ENCODE measurements around the gene ACSS1. TPM values are rescaled to one million over a fixed set of nuclear protein-coding genes. Genes with fewer than 3 reads are reported as not detected.

The ACSS1 gene
- total and polyA plus RNA-seq, 8 donors = 26.6 to 44.3 (median 42.3) TPM

- Histone ChIP-seq H3K27ac (peak overlapping the region in 1 of 2 donors; percentile 28), H3K4me1 (peaks cover 43 to 74% of the 10 kb centered on the region in 2 donors), H3K4me3 (no peak overlapping the region), H3K9me3 (no peaks in the 10 kb centered on the region), H3K36me3 (no peaks in the 10 kb centered on the region), H3K27me3 (no peaks in the 10 kb centered on the region)
- TF ChIP-seq CTCF (IDR thresholded peaks at IDR 0.05) = no peak
- DNase-seq (no peak), ATAC-seq (no peak)
- intact Hi-C loops (cut with DNase I) = no loop called here
Measured at GRCh38 chr20:25035921-25036320, 22.0 kb downstream of the ACSS1 start.

- DNase-seq = no peak
- H3K4me1 ChIP-seq = peaks cover 24 to 54% of the 10 kb centered on the region in 2 donors
- ATAC-seq = peak; percentile 29
- H3K27me3 ChIP-seq = no peaks in the 10 kb centered on the region
- intact Hi-C loops (cut with DNase I) = no loop called here
- H3K9me3 ChIP-seq = no peaks in the 10 kb centered on the region
- no peak overlapping the region for H3K4me3 ChIP-seq
- peaks cover 0 to 8% of the 10 kb centered on the region in 2 donors for H3K36me3 ChIP-seq
- H3K27ac ChIP-seq = no peak overlapping the region
- TF ChIP-seq CTCF (IDR thresholded peaks at IDR 0.05) = no peak
Measured at GRCh38 chr20:25033924-25034300, 24.0 kb downstream of the ACSS1 start.

GRCh38 chr20:25033265-25033923 lies 24.5 kb downstream of the ACSS1 start:
- ATAC-seq (peak; percentile 51), DNase-seq (no peak)
- peak overlapping the region in 1 of 2 donors; percentile 26 for H3K27ac ChIP-seq

GRCh38 chr20:25032478-25033264 lies 25.3 kb downstream of the ACSS1 start:
- Histone ChIP-seq H3K27ac (peak overlapping the region in 1 of 2 donors; percentile 26), H3K4me3 (no peak overlapping the region), H3K36me3 (peaks cover 0 to 13% of the 10 kb centered on the region in 2 donors), H3K9me3 (no peaks in the 10 kb centered on the region), H3K4me1 (peaks cover 11 to 42% of the 10 kb centered on the region in 2 donors), H3K27me3 (no peaks in the 10 kb centered on the region)
- no peak for TF ChIP-seq CTCF (IDR thresholded peaks at IDR 0.05)
- ATAC-seq = peak; percentile 39
- DNase-seq = peak in 1 of 4 donors; percentile 59
- intact Hi-C loops (cut with DNase I) = no loop called here

More at GRCh38 chr20:25033265-25033923, 24.5 kb downstream of the ACSS1 start:
- H3K27me3 ChIP-seq = no peaks in the 10 kb centered on the region
- intact Hi-C loops (cut with DNase I) = no loop called here
- H3K36me3 ChIP-seq = peaks cover 0 to 11% of the 10 kb centered on the region in 2 donors
- no peak for TF ChIP-seq CTCF (IDR thresholded peaks at IDR 0.05)
- peaks cover 19 to 49% of the 10 kb centered on the region in 2 donors for H3K4me1 ChIP-seq
- no peak overlapping the region for H3K4me3 ChIP-seq
- H3K9me3 ChIP-seq = no peaks in the 10 kb centered on the region

- no peak for ATAC-seq
- intact Hi-C loops (cut with DNase I) = no loop called here
- H3K36me3 ChIP-seq = peaks cover 0 to 13% of the 10 kb centered on the region in 2 donors
- no peak overlapping the region for H3K4me3 ChIP-seq
- no peak for TF ChIP-seq CTCF (IDR thresholded peaks at IDR 0.05)
- peak in 1 of 4 donors; percentile 34 for DNase-seq
- H3K9me3 ChIP-seq = no peaks in the 10 kb centered on the region
- peaks cover 6 to 36% of the 10 kb centered on the region in 2 donors for H3K4me1 ChIP-seq
- peak overlapping the region in 1 of 2 donors; percentile 26 for H3K27ac ChIP-seq
- H3K27me3 ChIP-seq = no peaks in the 10 kb centered on the region
Measured at GRCh38 chr20:25032065-25032477, 25.9 kb downstream of the ACSS1 start.
